ENCODE results near the gene ACSL6.

Gene ACSL6

DNA sequence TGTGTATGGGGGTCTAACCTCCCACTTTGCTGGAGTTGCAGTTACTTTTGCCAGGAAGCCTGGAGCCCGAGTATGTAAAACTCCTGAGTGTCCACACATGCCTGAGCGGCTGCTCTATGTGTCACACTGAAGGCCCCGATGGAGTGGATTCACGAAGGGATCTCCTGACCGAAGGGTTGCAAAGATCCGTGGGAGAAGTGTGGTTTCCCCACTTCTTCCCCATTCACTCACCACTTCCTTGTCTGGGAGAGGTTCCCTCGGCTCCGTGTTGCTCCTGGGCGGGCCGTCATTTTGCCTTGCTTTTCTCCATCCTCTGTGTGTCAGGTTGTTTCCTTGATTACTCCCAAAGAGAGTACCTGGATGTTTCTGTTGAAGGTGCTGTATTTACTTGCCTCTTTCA is 32.7 kb upstream of the ACSL6 start:
- no peak for DNase-seq

DNA sequence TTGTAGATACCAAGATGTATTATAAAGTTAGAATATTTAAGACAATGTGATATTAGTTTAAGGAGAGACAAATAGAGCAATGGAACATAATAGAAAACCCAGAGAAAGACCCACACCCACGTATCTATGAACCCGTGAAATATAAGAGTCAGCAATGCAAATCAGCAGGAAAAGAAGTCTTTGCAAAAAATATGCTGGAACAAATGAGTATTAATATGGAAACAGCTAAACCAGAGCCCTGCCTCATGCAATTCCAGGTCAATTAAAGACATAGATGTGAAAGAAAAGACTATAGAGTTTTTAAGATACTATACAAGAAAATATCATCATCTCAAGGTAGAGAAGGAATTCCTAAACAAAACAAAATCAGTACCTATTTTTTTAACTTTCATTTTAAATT is 25.9 kb upstream of the ACSL6 start:
- no peak for DNase-seq

DNA sequence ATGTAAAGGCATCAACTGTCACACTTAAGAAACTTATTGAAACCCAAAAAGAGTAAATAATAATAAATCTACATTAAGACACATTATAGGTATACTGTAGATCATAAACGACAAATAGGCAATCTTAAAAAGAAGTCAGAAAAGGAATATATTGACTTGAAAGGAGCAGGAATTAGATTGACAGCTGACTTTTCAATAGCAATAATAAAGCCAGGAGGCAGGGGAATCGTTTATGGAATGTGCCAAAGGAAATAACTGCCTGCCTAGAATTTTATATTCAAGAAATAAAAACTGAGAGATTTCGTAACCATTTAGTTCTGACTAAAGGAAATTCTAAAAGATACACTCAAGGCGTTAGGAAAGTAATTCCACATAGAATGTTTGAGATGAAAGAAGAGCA is 21.7 kb upstream of the ACSL6 start:
- no peak for DNase-seq

DNA sequence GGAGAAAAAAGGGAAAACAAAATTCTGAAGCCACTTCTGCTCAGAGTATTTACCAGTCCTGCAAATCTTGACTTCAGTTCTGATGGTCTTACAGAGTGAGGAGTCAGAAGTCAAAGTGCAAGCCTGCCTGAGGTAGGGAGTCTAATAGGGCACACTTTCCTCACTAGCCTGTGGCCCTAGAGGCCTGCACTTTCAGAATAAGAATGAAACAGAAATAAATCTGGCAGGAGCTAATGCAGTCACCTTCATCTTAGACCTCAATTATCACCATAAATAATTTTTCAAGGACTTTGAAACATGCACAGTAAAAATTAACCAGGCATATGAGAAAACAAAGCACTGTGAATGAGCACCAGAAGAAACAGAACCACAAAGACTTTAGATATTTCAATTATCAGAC is 20.7 kb upstream of the ACSL6 start:
- DNase-seq, result no peak

DNA sequence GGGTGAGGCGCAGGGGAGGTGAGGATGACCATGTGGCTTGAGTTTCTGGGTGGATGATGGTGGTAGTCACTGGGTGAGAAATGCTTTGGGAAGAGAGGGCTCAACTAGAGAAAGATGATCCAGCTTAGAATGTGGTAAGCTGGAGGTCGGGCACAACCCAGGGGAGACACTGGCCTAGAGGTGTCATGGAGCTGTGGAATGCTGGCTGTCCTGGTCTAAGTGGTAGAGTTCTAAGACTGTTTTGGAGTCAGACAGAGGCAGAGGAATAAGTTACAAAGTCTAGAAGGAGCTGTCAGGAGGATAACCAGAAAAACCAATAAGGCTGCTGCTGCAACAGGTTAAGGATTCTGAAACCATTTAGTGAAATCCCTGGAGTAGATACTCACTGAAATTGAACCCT is 19.2 kb upstream of the ACSL6 start:
- no peak for DNase-seq

DNA sequence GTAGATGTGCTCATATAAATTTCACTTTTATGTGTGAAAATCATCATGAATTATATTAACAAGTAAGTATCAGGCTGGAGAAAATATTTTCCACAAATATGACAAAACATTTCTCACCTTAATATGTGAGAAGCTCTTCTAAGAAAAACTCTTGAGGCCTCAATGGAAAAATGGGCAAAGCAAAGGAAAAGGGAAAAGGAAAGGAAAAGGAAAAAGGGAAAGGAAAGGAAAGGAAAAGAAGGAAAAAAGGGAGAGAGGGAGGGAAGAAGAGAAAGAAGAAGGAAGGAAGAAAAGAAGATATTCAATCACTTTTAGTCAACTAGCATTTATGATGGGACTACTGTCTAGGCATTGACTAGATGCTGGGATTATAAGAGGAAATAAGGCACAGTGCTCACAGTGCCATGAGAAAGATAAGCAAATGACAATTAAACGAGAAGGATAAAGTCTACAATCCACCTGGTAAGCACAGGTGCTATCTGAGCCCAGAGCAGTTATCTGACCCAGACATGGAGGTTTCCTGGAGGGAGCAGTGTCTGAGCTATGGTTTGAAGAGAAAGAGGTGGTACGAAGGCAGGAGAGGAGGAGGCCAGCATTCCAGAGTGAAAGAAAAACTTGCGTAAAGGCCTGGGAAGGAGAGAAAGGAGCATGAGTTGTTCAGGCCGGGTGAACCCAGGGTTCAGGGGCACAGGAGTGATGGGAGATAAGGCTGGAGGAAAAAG is 18.3 kb upstream of the ACSL6 start:
- DNase-seq, result no peak

DNA sequence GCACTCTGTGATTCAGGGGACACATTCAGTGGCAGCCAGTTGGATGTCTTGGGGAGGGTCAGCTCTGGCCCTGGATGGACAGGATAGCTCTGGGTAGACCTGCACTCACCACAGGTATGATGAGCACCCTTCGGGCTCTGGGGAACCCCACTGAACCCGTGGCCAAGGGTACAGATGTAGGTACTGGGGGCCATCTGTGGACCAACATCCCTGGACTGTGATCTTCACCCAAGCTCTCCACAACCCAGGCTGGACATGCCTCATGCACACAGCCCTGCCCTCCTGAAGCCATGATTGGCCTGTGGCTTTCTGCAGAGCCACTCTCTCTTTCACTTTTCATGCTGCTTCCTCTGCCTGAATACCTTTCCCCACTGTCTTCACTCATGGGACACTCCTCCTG is 15.6 kb upstream of the ACSL6 start:
- DNase-seq, result no peak

DNA sequence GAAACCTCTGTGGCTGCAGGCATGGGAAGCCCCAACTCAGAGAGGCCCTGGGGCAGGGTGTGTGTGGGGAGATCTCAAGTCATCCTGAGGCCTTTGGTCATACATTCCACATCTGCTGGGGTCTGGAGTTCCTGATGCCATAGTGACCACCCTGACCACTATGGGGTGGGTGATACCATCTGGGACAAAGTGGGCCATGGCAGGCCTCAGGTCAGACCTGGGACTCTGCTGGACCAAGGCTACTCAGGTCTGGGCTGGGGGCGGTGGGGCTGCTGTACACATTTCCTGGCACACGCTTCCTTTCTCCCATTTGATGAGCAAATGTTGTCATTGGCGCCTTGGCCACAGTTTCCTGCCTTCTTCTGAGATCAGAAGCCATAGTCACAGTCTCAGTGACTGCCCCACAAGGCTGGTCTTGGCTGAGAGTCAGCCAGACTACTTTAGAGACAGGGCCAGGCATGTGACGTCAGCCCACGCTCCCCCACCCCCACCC is 15.1 kb upstream of the ACSL6 start:
- no peak for DNase-seq

DNA sequence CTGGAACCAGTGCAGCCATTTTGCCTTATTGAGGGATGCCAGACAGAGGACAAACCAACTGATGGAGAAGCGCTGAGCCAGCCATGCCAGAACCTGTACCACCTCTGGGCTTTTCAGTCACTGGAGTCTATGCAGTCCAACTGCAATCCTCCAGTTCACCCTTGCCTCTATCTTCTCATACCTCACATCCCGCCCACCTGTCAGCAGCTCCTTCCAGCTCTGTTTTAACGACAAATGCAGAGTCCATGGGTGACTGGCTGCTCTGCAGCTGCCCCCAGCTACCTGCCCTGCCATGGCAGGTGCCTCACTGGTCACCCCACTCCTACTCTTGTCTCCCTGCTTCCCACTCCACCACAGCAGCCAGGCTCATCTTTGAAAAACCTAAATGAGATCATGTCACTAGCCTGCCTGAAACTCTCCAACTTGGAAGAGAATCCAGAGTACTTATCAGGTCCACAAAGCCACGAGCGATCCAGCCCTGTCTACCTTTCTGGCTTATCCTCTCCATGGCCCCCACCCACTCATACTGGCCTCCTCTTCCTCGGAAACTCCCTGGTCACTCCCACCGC is 14.0 kb upstream of the ACSL6 start:
- DNase-seq, result no peak

DNA sequence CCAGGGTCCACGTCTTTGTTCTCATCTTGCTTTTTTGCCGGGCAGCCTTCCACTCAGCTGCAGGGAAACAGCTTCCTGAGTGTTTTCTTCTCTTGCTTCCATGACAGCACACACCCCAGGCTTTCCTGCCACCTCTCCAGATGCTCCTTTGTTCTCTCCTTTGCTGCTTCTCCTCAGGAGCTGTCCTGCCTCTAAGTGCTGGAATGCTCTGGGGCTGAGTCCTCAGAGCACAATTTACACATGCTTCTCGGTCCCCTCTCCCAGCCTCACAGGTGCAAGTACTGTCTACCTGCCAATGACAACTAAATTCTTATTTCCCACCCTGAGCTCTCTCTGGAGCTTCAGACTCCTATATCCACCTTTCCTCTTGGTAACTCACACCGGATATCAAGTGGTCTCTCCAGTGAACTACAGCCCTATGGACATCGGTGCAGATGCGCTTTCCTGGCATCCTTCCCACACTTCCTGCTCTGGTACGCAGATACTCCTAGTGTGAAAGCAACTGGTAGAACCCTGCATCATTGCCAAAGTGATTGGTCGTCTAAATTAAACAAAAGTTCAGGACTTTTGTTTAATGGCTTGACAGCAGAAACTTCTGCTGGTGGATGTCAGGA is 13.4 kb upstream of the ACSL6 start:
- no peak for DNase-seq

DNA sequence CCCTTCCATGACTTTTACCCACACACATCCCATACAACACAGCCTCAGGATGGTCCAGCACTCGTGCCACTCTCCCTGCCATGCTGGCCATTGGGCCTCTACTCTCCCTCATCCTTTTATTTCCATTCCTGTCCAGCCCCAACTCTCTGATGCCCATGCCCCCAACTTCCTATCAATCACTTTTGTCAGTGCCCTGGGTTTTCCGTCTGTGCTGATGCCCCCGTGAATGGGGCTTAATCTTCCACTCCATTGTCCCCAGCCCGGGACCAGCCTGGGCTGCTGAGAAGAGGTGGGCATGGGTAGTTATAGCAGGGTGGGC is 12.6 kb upstream of the ACSL6 start:
- no peak for DNase-seq

DNA sequence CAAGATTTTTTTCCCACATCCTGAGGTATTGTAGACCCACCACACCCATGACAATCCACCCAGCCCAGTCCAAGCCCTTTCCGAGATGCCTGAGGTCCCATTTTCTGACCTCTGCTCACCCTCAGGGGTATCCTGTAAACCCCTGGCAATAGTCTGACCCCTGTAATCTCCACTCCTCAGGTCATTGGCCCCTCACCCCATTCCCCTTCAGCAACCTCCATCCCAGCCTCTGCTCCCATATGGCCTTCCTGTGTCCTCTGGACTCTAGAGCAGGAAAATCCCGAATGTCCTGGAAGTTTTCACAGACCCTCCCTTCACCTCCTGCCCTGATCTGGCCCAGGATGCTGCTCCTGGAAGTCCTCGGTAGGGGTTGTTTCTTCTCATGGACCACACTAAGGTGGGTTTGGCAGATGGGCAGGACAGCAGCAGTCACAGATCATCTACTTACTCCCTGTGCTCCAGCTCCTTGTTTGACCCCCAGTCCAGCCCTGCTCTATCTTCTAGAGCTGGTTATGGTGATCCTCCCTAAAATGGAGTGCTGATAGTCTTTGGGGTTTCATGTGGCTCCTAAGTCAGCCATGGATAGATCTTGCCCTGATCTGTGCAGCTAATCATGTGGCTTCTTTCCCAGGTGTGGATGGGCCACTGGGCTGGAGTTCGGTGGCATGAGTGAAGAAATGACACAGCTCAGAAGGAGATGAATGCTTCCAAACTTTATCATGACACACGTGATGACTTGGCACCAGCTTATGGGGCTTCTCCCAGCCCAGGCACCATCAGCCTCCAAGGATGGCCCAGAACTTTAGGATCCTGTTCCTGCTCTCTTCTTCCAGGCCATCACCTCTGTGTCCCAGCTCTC is 12.0 kb upstream of the ACSL6 start:
- DNase-seq, result no peak

DNA sequence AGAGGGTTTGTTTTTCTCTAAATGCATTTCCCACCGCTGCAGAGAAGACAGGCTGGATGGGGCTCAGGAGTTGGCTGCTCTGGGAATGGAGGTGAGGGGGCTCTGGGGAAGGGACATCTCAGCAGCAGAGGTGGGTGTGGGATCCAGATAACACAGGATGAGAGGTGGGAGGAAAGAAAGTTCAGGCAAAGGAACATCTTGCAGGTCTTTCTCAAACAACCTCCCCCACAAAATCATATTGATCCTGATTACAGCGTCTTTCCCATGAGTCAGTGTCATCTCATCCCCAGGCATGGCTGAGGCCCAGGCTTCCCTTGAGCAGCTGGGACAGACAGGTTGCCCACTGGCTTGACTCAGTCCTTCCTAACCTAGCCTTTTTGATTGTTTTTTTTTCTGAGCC is 11.3 kb upstream of the ACSL6 start:
- DNase-seq, result no peak

DNA sequence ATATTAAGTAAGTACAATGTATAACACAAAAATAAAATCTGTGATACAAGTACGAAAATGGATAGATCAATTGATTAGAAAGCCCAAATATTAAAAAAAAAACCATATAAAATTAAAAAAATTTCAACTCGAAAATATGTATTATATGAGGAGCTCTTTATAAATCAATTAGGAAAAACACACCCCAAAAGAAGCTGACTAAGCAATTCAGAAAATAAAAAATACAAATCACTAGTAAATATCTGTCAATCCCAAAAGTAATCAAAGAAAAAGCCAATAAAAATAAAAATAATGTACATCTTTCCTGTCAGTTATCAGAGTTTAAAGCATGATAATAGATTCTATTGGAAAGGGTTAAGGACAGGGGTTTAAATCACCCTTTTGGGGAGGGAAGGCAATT is 10.2 kb upstream of the ACSL6 start:
- no peak for DNase-seq

DNA sequence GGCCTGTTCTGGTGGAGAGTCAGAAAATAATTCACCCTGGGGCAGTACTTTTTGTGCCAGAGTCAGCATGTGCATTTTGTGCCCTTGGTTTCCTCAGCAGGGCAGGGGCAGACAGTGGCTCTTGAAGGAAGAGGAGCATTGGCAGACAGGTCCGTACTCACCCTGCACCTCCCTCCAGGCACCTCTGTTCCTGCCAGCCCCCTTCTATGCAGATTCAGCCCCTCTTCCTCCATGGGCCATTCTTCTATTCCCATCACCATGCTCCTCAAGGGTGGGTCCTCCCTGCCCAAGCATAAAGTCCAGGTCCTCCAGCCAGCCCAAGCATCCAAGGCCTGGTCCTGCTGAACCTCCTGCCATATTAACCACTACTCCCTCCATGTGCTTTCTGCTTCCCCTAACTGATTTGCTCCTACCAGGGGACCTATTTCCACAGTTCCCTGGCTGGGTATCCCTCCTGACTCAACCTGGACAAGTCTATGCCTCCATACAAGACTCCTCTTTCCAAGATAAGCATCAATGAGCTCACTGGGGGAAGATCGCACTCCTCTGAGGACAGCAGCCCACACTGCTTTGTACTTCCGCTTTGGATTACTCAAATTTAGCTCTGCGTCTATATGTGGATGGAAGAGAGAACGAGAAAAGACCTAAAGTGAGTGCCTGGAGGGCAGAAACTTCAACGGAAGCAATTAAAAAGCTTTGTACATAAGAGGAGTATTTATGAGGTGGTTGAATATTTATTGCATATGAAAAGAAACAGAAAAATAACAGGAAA is 9.3 kb upstream of the ACSL6 start:
- no peak for DNase-seq

DNA sequence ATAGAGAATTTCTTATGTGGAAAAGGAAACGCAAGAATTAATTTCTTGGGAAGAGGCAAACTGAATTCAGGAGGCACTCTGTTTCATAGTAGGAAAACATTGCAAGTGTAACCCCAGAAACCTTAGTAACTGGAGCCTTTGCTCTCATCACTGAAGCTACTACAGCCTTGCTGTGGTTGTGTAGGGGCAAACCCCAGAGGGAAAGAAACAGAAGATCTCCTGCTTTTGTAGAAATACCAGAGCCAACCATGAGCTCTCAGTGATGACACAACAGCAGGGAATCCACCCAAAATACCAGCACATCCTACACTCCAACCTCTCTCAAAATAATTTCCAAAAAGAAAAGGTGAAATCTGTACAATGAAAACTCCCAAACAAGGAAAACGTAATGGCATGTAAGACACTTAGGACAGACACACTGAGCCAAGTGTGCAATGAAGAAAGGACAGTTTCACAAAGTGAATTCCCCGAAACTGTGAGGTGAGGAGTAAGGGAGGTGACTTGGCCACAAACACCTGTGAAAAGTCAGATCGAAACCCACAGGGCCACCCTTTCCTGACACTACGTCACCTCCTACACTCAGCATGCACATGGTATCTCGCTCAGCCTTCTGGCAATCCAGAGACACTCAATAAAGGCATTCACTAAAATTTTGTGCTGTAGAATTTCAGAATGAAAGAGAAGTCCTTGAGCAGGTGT is 8.5 kb upstream of the ACSL6 start:
- no peak for DNase-seq

DNA sequence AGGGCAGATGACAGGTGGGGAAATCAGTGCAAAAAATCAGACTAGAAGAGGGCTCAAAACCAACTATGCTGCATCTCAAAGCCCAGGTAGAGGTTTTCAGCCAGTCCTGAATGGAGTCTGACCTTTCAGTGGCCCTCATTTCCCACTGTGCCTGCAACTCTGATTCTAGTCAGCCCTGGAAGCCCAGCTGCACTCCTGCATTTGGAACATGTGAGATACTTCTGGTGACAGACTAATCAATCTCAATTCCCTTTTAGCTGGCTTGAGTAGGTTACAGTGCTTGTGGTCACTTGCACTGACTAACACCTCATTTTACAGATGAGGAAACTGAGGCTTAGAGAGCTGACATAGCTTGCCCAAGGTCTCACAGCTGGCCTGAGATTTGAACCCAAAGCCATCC is 7.9 kb upstream of the ACSL6 start:
- no peak for DNase-seq

DNA sequence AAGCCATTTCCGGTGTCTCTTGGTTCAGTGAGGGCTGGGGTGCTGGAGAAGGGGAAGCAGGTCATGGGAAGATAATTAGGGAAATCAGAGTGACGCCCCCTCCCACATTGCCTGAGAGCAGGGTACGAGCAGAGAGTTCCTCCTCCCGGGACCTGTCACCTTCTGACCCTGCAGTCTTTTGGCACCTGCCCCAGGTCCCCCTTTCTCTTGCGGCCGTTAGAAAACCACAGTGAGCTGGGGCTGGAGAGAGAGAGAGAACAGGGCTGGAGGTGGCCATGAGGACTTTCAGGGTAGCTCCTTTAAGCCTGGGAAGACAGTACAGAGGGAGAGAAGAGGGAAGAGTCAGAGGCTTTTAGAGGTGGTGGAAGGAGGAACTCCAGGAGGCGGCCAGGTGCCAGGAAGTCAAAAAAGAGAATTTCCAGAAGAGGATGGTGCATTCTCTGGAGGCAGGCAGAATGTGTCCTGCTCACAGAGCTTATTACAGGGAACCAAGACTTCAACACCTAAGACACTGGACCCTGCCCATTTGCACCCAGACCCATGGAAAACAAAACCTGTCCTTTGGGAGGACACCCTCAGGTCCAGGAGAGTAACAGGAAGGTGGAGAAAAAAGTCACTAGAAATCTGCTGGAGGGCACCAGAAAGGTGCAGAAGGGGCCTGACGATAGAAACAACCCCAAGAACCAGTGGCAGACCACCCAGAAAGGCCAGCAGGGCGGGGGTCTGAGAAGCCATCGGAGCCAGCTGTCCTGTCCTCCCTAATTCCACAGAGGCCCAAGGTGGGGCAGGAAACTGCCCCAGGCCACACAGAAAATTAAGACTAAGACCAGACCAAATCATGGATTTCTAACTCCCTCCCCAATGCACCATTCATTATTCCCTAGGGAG is 6.5 kb upstream of the ACSL6 start:
- no peak for DNase-seq

DNA sequence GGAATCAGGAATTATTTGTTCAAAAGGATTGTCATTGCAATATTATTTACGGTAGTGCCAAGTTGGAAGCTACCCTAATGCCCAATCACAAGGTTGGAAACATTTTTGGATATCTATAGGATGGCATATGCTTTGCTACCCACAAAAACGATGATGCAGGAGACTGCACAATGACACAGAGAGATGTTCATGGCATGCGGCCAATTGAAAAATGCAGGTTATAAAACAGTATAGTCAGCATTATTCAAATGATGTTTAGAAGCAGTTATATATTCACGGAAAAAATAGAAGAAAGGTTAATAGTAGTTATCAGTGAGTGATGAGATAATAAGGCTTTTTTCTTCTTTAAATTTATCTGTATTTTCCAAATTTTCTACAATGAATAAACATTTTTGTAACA is 5.9 kb upstream of the ACSL6 start:
- no peak for DNase-seq

DNA sequence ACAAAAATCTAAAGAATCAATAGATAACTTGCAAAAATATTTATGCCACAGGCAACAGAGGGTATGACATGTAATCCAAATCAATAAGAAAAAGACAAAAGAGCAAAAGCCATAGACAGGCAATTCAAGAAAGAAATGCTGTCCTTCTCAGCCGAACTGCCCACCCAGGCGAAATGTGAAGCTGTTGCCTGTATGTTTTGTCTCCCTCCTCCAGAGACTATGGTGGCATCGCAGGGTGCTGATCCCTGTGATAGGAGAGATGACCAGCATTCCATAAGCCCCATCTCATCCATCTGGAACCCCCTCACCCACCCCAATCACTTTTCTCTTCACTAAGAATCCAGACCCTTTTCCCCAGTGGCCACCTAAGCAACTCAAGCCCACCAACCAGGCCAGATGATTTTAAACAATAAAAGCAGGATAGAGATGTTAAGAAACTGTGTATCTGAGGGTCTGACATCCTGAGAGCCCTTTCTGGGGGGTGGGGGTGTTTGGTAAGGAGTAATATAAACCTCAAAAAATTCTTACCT is 5.3 kb upstream of the ACSL6 start:
- no peak for DNase-seq

DNA sequence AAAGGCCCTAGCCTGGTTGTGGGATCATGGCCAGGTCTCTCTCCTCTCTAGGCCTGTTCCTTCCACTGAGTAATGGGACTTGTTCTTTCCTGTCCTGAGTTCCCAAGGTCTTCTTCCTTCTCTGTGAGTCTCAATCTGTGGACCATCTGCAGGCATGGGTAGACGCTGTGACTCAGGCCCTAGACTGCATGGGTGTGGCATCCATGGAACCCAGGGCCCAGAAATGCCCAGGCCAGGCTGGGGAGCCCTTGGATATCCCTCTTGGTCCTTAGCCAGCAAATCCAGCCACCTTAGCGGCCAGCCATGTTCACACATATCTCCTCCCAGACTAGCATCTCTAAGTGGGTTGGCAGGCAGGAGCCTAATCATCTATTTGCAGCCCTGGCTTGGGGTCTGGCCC is 2.3 kb upstream of the ACSL6 start:
- no peak for DNase-seq
